ENCODE measurements around the gene PLCB2.

GRCh38 chr15:40320931-40321371, 13.2 kb upstream of the PLCB2 start:
- TF ChIP-seq, protein P1, sequence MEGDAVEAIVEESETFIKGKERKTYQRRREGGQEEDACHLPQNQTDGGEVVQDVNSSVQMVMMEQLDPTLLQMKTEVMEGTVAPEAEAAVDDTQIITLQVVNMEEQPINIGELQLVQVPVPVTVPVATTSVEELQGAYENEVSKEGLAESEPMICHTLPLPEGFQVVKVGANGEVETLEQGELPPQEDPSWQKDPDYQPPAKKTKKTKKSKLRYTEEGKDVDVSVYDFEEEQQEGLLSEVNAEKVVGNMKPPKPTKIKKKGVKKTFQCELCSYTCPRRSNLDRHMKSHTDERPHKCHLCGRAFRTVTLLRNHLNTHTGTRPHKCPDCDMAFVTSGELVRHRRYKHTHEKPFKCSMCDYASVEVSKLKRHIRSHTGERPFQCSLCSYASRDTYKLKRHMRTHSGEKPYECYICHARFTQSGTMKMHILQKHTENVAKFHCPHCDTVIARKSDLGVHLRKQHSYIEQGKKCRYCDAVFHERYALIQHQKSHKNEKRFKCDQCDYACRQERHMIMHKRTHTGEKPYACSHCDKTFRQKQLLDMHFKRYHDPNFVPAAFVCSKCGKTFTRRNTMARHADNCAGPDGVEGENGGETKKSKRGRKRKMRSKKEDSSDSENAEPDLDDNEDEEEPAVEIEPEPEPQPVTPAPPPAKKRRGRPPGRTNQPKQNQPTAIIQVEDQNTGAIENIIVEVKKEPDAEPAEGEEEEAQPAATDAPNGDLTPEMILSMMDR (conservative IDR thresholded peaks at IDR 0.05): peak; percentile 89
- TF ChIP-seq EZH2 (IDR thresholded peaks at IDR 0.05; ENCODE audit: low read depth): no peak
